Mucosa of stomach (tissue), 1 donor: ENCODE results near the gene MED16.

Experiments used
- H3K27me3 ChIP-seq: one replicate; pipeline ENCODE4 v1.7.0; 2013; ENCODE audit warnings: mild to moderate bottlenecking, low read length; ENCODE audit not compliant: control insufficient read depth, insufficient read depth
- H3K36me3 ChIP-seq: one replicate; pipeline ENCODE4 v1.7.0; 2013; ENCODE audit warnings: low read length; ENCODE audit not compliant: control insufficient read depth, insufficient read depth
- H3K4me1 ChIP-seq: one replicate; pipeline ENCODE4 v1.7.0; 2013; ENCODE audit warnings: mild to moderate bottlenecking, low read length; ENCODE audit not compliant: control insufficient read depth, insufficient read depth
- H3K4me3 ChIP-seq: one replicate; pipeline ENCODE4 v1.7.0; 2013; ENCODE audit warnings: low read length
- H3K9ac ChIP-seq: one replicate; pipeline ENCODE4 v1.7.0; 2013; ENCODE audit warnings: mild to moderate bottlenecking, low read length, moderate library complexity
- H3K9me3 ChIP-seq: one replicate; pipeline ENCODE4 v1.7.0; 2013; ENCODE audit warnings: mild to moderate bottlenecking, low read length, moderate library complexity; ENCODE audit not compliant: control insufficient read depth
- donor health status: Pancreatic carcinoma.

MED16 gene

DNA sequence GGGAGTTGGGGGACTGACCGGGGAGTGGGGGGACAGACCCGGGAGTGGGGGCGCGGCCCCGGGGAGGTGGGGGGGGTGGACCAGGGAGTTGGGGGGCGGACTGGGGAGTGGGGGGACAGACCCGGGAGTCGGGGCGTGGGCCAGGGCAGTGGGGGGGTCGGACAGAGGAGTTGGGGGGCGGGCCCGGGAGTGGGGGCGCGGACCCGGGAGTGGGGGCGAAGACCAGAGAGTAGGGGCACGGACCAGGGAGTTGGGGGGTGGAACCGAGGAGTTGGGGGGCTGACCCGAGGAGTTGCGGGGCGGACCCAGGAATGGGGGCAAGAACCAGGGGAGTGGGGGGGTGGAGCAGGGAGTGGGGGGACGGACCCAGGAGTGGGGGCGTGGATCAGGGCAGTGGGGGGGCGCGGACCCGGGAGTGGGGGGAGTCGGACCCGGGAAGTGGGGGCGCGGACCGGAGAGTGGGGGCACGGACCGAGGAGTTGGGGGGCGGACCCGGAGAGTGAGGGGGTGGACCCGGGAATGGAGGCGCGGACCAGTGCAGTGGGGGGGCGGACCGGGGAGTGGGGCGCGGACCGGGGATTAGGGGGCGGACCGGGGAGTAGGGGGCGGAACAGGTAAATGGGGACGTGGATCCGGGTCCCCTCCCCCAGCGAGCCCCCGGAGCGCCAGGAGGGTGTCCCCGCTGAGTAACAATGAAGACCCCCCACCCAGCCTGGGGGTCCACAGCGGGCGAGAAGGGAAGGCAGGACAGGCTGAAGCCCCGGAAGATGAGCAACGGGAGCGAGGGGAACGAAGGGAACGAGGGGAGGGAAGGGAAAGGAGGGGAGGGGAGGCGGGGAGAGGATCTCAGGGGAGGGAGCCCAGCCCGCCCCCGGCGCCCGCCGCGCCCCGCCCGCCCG lies 19.4 kb upstream of the MED16 start:
- peak overlapping the region; percentile 77 for H3K9ac ChIP-seq
- no peak overlapping the region for H3K4me3 ChIP-seq
- H3K27me3 ChIP-seq: peaks cover 9% of the 10 kb centered on the region
- no peaks in the 10 kb centered on the region for H3K36me3 ChIP-seq
- no peaks in the 10 kb centered on the region for H3K9me3 ChIP-seq
- H3K4me1 ChIP-seq: peaks cover 25% of the 10 kb centered on the region

DNA sequence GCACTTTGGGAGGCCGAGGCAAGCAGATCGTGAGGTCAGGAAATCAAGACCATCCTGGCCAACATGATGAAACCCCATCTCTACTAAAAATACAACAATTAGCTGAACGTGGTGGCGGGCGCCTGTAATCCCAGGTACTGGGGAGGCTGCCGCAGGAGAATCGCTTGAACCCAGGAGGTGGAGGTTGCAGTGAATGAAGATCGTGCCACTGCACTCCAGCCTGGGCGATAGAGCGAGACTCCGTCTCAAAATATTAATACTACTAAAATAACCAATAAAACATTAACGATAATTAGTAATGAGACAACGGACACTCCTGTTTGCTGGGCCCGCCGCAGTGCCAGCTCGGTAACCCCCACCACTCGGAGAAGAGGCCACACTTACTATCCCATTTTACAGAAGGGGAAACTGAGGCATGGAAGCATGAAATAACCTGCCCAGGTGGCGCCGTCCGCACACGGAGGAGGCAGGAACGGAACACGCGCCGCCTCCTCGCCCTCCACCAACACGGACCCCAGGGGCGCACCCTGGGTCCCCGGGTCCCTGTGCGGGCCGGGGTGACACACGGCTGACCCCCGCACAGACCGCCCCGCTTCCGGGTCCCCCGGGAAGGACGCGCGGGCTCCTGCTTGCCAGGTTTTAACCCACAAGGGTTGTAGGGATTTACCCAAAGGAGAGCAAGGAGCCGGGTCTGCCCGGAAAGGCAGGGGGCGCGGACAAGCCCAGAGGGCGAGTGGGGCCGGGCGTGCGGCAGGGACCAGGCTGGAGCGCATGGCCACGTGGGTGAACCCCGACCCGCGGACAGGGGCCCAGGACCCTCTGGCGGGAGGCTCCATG lies 18.4 kb upstream of the MED16 start:
- H3K4me3 ChIP-seq: no peak overlapping the region
- H3K27me3 ChIP-seq: no peaks in the 10 kb centered on the region
- H3K36me3 ChIP-seq: no peaks in the 10 kb centered on the region
- no peak overlapping the region for H3K9ac ChIP-seq
- peaks cover 25% of the 10 kb centered on the region for H3K4me1 ChIP-seq
- H3K9me3 ChIP-seq: no peaks in the 10 kb centered on the region

DNA sequence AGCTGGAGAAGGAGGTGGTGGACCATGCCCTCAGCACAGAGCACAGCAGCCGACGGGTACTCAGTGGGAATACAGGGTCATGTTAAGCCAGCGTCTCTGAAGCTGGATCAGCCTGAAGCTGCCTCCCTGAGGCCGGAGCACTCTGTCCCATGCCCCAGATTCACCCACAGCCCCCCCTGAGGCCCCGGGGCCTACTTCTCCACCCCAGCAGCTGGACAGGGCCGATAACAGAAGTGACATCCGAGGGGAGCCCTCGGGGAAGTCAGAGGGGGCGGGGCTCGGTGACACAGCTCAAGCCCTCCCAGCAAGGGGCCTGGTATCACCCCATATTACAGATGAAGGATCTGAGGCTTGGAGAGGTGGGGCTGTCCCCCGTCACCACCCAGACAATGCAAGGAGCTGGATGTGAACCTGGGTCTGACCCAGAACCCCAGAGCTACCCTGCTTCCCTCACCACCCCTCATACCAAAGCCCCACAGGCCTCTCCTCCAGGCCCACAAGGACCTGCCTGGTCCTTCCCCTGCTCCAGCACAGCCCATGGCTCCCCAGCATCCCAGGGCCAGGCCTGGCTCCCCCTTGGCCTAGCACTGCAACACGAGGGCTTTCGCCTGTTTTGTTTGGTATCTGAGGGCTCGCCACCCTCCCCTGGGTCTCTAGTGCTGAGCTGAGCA lies 14.3 kb upstream of the MED16 start:
- Histone ChIP-seq H3K9ac (no peak overlapping the region), H3K4me3 (no peak overlapping the region), H3K9me3 (no peaks in the 10 kb centered on the region), H3K36me3 (no peaks in the 10 kb centered on the region), H3K27me3 (no peaks in the 10 kb centered on the region), H3K4me1 (peaks cover 24% of the 10 kb centered on the region)

DNA sequence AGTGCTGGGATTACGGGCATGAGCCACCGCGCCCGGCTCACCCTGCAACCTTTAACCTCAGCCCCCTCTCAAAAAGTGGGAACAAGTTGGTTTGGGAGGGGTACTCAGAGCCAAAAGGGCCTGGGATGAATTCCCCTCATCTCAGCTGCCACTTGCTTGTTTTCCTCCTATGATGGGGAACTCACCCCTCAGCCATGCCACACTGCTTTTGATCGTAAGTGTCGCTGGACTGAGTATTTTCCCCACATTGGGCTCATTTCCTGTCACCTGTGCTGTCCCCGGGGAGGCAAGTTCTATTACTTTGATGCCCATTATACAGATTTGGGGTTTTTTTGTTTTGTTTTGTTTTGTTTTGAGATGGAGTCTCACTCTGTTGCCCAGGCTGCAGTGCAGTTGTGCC lies 13.5 kb upstream of the MED16 start:
- Histone ChIP-seq H3K4me3 (no peak overlapping the region), H3K36me3 (no peaks in the 10 kb centered on the region), H3K9ac (no peak overlapping the region), H3K27me3 (no peaks in the 10 kb centered on the region), H3K9me3 (no peaks in the 10 kb centered on the region), H3K4me1 (peaks cover 24% of the 10 kb centered on the region)

DNA sequence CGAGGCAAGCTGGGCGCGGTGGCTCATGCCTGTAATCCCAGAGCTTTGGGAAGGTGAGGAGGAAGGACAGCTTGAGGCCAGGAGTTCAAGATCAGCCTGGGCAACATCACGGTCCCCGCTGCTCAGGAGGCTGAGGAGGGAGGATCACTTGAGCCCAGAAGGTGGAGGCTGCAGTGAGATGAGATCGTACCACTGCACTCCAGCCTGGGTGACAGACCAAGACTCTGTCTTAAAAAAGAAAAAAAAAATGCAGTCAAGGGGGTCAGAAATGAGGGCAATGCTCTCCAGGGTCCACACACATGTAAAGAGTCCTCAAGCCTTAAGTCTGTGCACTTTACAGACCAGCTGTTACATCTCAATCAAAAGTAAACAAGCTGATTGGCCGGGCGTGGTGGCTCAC lies 11.6 kb upstream of the MED16 start:
- Histone ChIP-seq H3K4me1 (peaks cover 24% of the 10 kb centered on the region), H3K27me3 (no peaks in the 10 kb centered on the region), H3K9ac (no peak overlapping the region), H3K4me3 (no peak overlapping the region), H3K9me3 (no peaks in the 10 kb centered on the region), H3K36me3 (no peaks in the 10 kb centered on the region)

DNA sequence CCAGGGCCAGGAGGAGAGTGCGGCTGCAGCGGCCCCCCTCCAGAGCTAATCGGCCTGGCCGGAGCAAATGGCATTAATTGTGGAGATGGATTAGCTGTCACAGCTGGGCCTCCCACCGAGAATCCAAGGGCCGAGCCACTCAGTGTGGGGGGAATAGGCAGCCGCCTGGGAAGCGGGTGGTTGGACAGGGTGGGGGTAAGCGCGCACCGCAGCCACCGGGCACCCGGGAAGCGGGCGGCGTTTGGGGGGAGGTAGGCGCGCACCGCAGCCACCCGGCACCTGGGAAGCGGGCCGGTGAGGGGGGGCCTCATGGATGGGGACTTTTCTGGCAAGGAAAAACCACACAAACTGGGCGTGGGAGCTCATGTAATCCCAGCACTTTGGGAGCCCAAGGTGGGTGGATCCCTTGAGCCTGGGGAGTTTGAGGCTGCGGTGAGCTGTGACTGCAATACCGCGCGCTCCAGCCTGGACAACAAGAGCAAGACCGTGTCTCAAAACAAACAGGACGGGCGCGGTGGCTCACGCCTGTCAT lies 10.3 kb upstream of the MED16 start:
- H3K4me3 ChIP-seq: no peak overlapping the region
- no peaks in the 10 kb centered on the region for H3K9me3 ChIP-seq
- H3K4me1 ChIP-seq: peaks cover 17% of the 10 kb centered on the region
- no peak overlapping the region for H3K9ac ChIP-seq
- no peaks in the 10 kb centered on the region for H3K27me3 ChIP-seq
- no peaks in the 10 kb centered on the region for H3K36me3 ChIP-seq

DNA sequence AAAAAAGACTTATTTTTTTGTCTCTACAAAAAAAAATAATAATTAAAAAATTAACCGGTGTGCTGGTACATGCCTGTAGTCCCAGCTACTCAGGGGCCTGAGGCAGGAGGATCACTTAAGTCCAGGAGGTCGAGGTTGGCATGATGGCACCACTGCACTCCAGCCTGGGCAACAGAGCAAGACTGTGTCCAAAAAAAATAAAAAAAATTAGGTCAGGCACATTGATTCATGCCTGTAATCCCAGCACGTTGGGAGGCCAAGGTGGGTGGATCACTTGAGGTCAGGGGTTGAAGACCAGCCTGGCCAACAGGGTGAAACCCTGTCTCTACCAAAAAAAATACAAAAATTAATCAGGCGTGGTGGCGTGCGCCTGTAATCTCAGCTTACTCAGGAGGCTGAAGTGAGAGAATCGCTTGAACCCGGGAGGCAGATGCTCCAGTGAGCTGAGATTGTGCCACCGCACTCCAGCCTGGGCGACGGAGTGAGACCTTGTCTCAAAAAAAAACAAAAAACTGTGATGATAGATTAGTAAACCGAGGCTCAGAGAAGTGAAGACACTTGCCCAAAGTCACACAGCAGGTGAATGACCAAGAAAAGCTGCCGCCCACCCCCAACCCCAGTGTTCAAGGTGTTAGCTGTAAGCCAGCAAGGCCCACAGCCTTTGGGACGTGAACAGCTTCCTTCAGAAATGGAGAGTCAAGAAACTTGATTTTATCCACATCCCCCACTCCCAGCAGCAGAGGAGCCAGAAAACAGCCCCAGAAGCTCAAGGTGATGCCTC lies 9.6 kb upstream of the MED16 start:
- Histone ChIP-seq H3K27me3 (no peaks in the 10 kb centered on the region), H3K4me1 (peaks cover 14% of the 10 kb centered on the region), H3K9me3 (no peaks in the 10 kb centered on the region), H3K4me3 (no peak overlapping the region), H3K9ac (no peak overlapping the region), H3K36me3 (no peaks in the 10 kb centered on the region)

DNA sequence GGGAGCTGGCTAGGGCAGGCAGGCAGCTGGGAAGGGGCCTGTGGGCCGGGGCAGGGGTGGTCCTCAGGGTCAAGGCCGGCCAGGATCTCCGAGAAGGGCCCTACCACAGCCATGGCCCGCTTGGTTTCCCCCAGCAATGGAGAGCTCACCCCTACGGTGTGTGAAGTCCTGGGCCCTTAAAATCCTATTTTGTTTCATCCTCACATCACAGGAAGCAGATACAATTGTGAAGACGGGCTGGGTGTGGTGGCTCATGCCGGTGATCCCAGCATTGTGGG lies 9.0 kb upstream of the MED16 start:
- Histone ChIP-seq H3K27me3 (no peaks in the 10 kb centered on the region), H3K4me3 (no peak overlapping the region), H3K4me1 (peaks cover 9% of the 10 kb centered on the region), H3K36me3 (no peaks in the 10 kb centered on the region), H3K9me3 (no peaks in the 10 kb centered on the region), H3K9ac (no peak overlapping the region)

DNA sequence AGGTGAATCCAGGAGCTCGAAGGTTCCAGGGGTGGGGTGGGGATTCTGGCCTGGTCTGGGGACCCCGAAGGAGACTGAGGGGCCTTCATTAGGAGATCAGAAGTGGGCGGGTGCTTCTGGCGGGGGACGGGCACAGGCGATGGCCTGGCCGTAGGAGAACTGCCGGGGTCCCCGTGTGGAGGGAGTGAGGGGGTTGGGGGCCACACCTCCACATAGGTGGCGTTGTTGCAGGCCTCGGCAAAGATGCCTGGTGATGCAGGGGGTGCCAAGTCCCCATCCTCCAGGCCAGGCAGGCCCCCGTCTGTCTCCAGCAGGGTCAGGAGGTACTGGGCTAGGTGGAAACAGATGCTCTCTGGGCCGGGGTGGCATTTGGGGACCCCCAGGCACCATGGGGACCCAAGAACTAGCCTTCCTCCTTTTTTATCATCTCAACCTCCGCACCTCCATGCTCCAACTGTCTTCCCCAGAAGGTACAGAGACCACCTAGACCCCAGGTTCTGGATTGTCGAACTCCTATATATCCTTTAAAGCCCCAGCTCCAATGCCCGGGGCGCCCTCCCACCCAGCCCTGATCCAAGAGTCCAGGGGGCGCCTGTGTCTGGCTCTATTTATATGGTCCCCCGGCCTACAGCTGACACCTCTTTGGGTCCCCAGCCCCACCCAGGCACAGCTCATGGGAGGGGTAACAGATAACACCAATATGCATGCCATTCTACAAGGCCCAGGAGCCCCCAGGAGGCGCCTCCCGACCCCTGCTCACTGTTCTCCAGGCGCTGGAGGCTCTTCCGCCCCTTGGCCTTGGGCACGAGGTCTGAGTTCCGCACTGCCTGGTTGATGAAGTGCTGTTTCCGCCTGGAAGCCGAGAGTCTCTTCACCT lies 8.5 kb upstream of the MED16 start:
- Histone ChIP-seq H3K9ac (no peak overlapping the region), H3K36me3 (no peaks in the 10 kb centered on the region), H3K9me3 (no peaks in the 10 kb centered on the region), H3K4me1 (peaks cover 9% of the 10 kb centered on the region), H3K27me3 (no peaks in the 10 kb centered on the region), H3K4me3 (no peak overlapping the region)

DNA sequence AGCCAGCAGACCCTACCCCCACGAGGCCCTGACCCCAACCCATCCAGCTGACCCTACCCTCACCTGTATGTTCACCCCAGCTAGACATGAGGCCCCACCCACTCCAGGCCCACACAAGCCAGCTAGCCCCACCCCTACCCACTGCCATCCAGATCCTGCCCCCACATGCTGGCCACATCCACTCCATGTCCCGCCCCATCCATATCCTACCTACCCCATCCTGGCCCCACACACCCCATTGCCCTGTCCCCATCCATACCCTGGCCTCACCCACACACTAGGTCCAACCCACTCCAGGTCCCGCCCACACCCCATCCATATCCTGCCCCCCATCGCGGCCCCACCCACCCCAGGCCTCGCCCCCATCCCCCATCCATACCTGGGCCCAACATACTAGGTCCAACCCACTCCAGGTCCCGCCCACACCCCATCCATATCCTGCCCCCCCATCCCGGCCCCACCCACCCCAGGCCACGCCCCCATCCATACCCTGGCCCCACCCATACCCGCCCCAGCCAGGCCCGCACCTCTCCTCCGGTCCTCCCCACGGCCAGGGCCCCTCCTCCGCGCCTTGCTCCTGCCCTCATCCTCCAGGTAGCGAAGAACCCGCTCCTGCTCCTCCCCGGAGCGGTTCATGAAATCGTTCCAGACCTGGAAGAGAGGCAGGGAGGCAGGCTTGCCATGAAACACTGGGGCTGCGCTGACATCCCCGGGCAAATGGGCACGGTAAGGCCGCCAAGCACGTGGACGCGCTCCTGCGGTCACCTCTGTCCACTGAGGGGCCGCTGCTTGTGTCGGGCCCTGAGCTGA lies 7.5 kb upstream of the MED16 start:
- Histone ChIP-seq H3K9me3 (no peaks in the 10 kb centered on the region), H3K9ac (no peak overlapping the region), H3K27me3 (no peaks in the 10 kb centered on the region), H3K36me3 (no peaks in the 10 kb centered on the region), H3K4me1 (peaks cover 9% of the 10 kb centered on the region), H3K4me3 (no peak overlapping the region)
